Panc1 (cell line): ENCODE results near the gene ADD1. TPM values are rescaled to one million over a fixed set of nuclear protein-coding genes. Genes with fewer than 3 reads are reported as not detected.

Experiments
- ATAC-seq: fragments of 200-7000 bp; cut with Tn5 transposase; 2 replicates; pipeline ENCODE4 v1.9.1; 2020; ENCODE audit warnings: mild to moderate bottlenecking, moderate library complexity
- BruUV-seq: library from RNA; stranded (reverse); fragments of 400-500 nt; replicated peaks from 2 replicates; lab custom pipeline; 2021; lab: Mats Ljungman, UMichigan
- CTCF ChIA-PET: fragments of 300-600 bp; sonication (Branson Sonifier 250); formaldehyde crosslinking; loops from one replicate; lab custom pipeline; 2022; ENCODE audit warnings: antibody characterized with exemption; lab: Charles Lee
- POLR2A ChIA-PET: fragments of 300-600 bp; sonication (Branson Sonifier 250); formaldehyde crosslinking; loops from one replicate; lab custom pipeline; 2022; ENCODE audit warnings: antibody characterized with exemption; lab: Charles Lee
- DNase-seq: peaks from one replicate; pipeline ENCODE4 v3.0.0-alpha.2; 2010; ENCODE audit warnings: low read depth, low spot score
- H3K27ac ChIP-seq: 2 replicates; pipeline ENCODE4 v1.5.1; 2011; ENCODE audit warnings: mild to moderate bottlenecking, low read length, inconsistent platforms
- H3K27me3 ChIP-seq: fragments of 200-500 bp; sonication (Bioruptor generic); 2 replicates; pipeline ENCODE4 v1.6.0; 2014; ENCODE audit warnings: low read length, inconsistent platforms; ENCODE audit not compliant: control insufficient read depth, insufficient read depth
- H3K36me3 ChIP-seq: fragments of 200-500 bp; sonication (Bioruptor generic); 2 replicates; pipeline ENCODE4 v1.5.1; 2014; ENCODE audit warnings: inconsistent platforms, mild to moderate bottlenecking, low read length, moderate library complexity; ENCODE audit not compliant: control insufficient read depth, insufficient read depth
- H3K4me1 ChIP-seq: 2 replicates; pipeline ENCODE4 v1.5.1; 2011; ENCODE audit warnings: inconsistent platforms, mild to moderate bottlenecking, low read length, moderate library complexity; ENCODE audit not compliant: control insufficient read depth, insufficient read depth
- H3K4me3 ChIP-seq, 2 experiments: 2 replicates each; pipeline ENCODE4 v1.5.1; 2011 to 2012; ENCODE audit warnings: low read depth in 2 of 2, low read length in 2 of 2, mild to moderate bottlenecking in 2 of 2, inconsistent platforms in 1 of 2, moderate library complexity in 1 of 2
- H3K9me3 ChIP-seq: fragments of 200-500 bp; sonication (Bioruptor generic); 2 replicates; pipeline ENCODE4 v1.5.1; 2014; ENCODE audit warnings: low read depth, mild to moderate bottlenecking, inconsistent platforms, low read length, moderate library complexity; ENCODE audit not compliant: control insufficient read depth, insufficient read depth
- POLR2AphosphoS5 ChIP-seq: IDR thresholded peaks from 2 replicates; pipeline ENCODE4 v1.6.1; 2012; ENCODE audit warnings: mild to moderate bottlenecking, low read depth, low read length, moderate library complexity
- SIN3A ChIP-seq: IDR thresholded peaks from 2 replicates; pipeline ENCODE4 v1.6.1; 2012; ENCODE audit warnings: low read depth, mild to moderate bottlenecking, low read length, moderate library complexity, borderline replicate concordance; ENCODE audit not compliant: insufficient read depth
- TCF7L2 ChIP-seq: IDR thresholded peaks from 2 replicates; pipeline ENCODE4 v1.6.1; 2011; ENCODE audit warnings: mild to moderate bottlenecking, low read depth, low read length, inconsistent platforms
- in situ Hi-C: cut with HindIII; loops from 2 replicates; pipeline ENCODE4 v1.10.0; 2016; ENCODE audit warnings: low sequenced_read_pairs, low pct_unique_long_range_greater_than_20kb
- intact Hi-C: fragments of 100-400 bp; cut with micrococcal nuclease; formaldehyde crosslinking; loops from one replicate; pipeline ENCODE4 v1.10.0; 2022; ENCODE audit not compliant: unreplicated experiment
- total RNA-seq: library from RNA; stranded (reverse); gene quantifications from one replicate; pipeline ENCODE4 v1.2.1, GENCODE V29; 2021; ENCODE audit not compliant: unreplicated experiment
- TF ChIP-seq, protein P1 (sequence below), 2 experiments: IDR thresholded peaks; 2 replicates each; pipeline ENCODE4 v1.6.1; 2011 to 2012; ENCODE audit warnings: low read depth in 2 of 2, control low read depth in 1 of 2, low read length in 1 of 2, mild to moderate bottlenecking in 1 of 2, moderate library complexity in 1 of 2; ENCODE audit not compliant: insufficient read depth in 1 of 2
- TF ChIP-seq, protein P2 (sequence below): fragments of 450-650 bp; IDR thresholded peaks from 2 replicates; pipeline ENCODE4 v1.5.1; 2017; ENCODE audit warnings: mild to moderate bottlenecking

Gene ADD1
- total RNA-seq, 1 experiment from 2014 or later = 158 TPM

GRCh38 chr4:2829321-2829932 lies 14.2 kb upstream of the ADD1 start:
- H3K4me3 ChIP-seq = no peak overlapping the region
- in situ Hi-C loops = no loop called here
- ATAC-seq (no peak), DNase-seq (no peak)
- no peaks in the 10 kb centered on the region; the same call in 1 of the 2 replicates for H3K36me3 ChIP-seq
- intact Hi-C loops = no loop called here
- POLR2A ChIA-PET = no interaction called here
- no peak overlapping the region for H3K27ac ChIP-seq
- no peaks in the 10 kb centered on the region for H3K4me1 ChIP-seq
- CTCF ChIA-PET = no interaction called here
- BruUV-seq = no TSS peak
- H3K27me3 ChIP-seq = no peaks in the 10 kb centered on the region
- no peaks in the 10 kb centered on the region for H3K9me3 ChIP-seq
- TF ChIP-seq SIN3A = no peak

GRCh38 chr4:2829933-2830451 lies 13.7 kb upstream of the ADD1 start:
- H3K36me3 ChIP-seq = no peaks in the 10 kb centered on the region; the same call in 1 of the 2 replicates

More at GRCh38 chr4:2829933-2830451, 13.7 kb upstream of the ADD1 start:
- ATAC-seq (no peak), DNase-seq (no peak)
- ChIA-PET POLR2A (no interaction called here), CTCF (no interaction called here)
- no peaks in the 10 kb centered on the region for H3K27me3 ChIP-seq
- H3K27ac ChIP-seq = no peak overlapping the region
- H3K9me3 ChIP-seq = no peaks in the 10 kb centered on the region
- in situ Hi-C loops = no loop called here
- BruUV-seq = no TSS peak
- H3K4me3 ChIP-seq = no peak overlapping the region
- intact Hi-C loops = no loop called here
- H3K4me1 ChIP-seq = no peaks in the 10 kb centered on the region
- no peak for TF ChIP-seq POLR2AphosphoS5
- TF ChIP-seq, protein P1, sequence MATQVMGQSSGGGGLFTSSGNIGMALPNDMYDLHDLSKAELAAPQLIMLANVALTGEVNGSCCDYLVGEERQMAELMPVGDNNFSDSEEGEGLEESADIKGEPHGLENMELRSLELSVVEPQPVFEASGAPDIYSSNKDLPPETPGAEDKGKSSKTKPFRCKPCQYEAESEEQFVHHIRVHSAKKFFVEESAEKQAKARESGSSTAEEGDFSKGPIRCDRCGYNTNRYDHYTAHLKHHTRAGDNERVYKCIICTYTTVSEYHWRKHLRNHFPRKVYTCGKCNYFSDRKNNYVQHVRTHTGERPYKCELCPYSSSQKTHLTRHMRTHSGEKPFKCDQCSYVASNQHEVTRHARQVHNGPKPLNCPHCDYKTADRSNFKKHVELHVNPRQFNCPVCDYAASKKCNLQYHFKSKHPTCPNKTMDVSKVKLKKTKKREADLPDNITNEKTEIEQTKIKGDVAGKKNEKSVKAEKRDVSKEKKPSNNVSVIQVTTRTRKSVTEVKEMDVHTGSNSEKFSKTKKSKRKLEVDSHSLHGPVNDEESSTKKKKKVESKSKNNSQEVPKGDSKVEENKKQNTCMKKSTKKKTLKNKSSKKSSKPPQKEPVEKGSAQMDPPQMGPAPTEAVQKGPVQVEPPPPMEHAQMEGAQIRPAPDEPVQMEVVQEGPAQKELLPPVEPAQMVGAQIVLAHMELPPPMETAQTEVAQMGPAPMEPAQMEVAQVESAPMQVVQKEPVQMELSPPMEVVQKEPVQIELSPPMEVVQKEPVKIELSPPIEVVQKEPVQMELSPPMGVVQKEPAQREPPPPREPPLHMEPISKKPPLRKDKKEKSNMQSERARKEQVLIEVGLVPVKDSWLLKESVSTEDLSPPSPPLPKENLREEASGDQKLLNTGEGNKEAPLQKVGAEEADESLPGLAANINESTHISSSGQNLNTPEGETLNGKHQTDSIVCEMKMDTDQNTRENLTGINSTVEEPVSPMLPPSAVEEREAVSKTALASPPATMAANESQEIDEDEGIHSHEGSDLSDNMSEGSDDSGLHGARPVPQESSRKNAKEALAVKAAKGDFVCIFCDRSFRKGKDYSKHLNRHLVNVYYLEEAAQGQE (IDR thresholded peaks at IDR 0.05; ENCODE audit: insufficient read depth in 1 of 2, low read depth in 2 of 2, low read length in 1 of 2) = no peak
- no peak for TF ChIP-seq TCF7L2
- TF ChIP-seq, protein P2, sequence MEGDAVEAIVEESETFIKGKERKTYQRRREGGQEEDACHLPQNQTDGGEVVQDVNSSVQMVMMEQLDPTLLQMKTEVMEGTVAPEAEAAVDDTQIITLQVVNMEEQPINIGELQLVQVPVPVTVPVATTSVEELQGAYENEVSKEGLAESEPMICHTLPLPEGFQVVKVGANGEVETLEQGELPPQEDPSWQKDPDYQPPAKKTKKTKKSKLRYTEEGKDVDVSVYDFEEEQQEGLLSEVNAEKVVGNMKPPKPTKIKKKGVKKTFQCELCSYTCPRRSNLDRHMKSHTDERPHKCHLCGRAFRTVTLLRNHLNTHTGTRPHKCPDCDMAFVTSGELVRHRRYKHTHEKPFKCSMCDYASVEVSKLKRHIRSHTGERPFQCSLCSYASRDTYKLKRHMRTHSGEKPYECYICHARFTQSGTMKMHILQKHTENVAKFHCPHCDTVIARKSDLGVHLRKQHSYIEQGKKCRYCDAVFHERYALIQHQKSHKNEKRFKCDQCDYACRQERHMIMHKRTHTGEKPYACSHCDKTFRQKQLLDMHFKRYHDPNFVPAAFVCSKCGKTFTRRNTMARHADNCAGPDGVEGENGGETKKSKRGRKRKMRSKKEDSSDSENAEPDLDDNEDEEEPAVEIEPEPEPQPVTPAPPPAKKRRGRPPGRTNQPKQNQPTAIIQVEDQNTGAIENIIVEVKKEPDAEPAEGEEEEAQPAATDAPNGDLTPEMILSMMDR = no peak
- TF ChIP-seq SIN3A = no peak
